ENCODE measurements around the gene SLAIN1.

DNA sequence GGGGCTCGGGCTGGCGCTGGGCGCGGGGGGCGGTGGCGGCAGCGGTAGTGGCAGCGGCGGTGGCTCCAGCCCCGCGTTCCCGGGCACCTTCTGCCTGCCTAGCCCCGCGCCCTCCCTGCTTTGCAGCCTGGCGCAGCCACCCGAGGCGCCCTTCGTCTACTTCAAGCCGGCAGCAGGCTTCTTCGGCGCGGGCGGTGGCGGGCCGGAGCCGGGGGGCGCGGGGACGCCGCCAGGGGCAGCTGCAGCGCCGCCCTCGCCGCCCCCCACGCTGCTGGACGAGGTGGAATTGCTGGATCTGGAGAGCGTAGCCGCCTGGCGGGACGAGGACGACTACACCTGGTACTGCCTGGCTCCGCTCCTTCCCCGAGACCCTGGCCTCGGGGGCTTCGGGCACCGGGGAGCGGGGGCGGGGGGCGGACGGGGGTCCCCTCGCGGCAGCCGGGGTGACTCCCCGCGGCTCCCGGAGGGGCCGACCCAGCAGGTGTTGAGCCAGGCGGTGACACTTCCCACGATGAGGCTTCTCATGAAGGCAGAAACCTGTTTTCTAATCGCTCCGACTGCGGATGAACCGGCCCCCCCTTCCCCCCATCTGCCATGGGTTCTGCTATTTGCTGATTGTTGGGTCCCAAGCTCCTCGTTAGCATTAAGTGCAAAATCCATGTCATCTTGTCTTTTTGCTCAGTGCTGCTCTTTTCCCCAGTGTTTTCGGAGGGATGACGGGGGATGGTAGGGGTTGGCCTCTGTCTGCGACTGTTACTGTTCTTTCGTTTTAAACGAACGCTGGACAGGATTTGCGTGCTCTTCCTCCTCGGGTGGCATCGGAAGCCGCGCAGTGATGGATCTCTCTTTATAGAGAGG, 943 bp downstream of the SLAIN1 start:
- TF ChIP-seq EZH2 (IDR thresholded peaks at IDR 0.05; ENCODE audit: insufficient read depth, low read length): peak; percentile 79
- TF ChIP-seq, protein P1, sequence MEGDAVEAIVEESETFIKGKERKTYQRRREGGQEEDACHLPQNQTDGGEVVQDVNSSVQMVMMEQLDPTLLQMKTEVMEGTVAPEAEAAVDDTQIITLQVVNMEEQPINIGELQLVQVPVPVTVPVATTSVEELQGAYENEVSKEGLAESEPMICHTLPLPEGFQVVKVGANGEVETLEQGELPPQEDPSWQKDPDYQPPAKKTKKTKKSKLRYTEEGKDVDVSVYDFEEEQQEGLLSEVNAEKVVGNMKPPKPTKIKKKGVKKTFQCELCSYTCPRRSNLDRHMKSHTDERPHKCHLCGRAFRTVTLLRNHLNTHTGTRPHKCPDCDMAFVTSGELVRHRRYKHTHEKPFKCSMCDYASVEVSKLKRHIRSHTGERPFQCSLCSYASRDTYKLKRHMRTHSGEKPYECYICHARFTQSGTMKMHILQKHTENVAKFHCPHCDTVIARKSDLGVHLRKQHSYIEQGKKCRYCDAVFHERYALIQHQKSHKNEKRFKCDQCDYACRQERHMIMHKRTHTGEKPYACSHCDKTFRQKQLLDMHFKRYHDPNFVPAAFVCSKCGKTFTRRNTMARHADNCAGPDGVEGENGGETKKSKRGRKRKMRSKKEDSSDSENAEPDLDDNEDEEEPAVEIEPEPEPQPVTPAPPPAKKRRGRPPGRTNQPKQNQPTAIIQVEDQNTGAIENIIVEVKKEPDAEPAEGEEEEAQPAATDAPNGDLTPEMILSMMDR (IDR thresholded peaks at IDR 0.05; ENCODE audit: insufficient read depth, low read depth, low read length): no peak
